ENCODE results near the gene SAMSN1. TPM values are rescaled to one million over a fixed set of nuclear protein-coding genes. Genes with fewer than 3 reads are reported as not detected.

Gene SAMSN1
- total and polyA plus RNA-seq, 9 of the 15 experiments (the other 6 are each of a cell fraction or from before 2014, with no cell fraction given) = 101 to 223 (median 159) TPM

DNA sequence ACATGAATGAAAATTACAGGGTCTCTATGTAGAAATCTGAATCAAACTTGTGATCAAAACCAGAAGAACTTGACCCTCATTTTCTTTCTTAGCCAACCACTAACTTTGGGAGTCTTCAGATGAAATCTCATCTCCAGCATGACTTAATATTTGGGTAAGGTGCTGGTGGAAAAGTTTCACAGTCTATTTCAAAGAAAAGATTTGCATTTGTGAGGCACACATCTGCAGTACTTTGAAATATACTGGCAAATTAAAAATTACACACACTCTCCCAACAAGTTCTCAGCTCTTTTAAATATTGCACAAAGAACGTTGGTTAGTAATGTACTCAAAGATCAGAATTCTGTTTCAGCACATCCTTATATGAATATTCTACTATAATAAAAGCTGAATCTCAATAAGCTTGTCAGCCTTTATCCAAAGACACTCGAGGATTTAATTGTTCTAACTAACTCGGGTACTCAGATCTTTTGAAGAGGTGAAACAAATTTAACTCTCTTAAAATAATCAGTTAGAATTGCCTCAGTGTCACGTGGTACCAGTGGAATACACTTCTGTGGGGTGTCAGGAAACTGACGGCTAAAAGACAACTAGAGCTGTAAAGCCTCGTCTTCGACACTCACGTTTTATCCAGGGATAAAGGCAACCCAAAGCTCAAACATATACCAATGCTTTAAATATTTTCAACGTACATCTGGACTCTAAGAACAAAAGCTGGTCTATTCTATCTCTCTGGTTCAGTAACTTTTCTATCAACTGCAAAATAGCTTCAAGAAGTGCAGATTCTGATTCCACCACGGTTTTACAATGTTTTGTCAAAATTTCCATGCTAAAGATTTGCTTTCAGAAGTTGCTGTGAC is 19.0 kb downstream of the SAMSN1 start (continued):
- TF ChIP-seq, protein P1, sequence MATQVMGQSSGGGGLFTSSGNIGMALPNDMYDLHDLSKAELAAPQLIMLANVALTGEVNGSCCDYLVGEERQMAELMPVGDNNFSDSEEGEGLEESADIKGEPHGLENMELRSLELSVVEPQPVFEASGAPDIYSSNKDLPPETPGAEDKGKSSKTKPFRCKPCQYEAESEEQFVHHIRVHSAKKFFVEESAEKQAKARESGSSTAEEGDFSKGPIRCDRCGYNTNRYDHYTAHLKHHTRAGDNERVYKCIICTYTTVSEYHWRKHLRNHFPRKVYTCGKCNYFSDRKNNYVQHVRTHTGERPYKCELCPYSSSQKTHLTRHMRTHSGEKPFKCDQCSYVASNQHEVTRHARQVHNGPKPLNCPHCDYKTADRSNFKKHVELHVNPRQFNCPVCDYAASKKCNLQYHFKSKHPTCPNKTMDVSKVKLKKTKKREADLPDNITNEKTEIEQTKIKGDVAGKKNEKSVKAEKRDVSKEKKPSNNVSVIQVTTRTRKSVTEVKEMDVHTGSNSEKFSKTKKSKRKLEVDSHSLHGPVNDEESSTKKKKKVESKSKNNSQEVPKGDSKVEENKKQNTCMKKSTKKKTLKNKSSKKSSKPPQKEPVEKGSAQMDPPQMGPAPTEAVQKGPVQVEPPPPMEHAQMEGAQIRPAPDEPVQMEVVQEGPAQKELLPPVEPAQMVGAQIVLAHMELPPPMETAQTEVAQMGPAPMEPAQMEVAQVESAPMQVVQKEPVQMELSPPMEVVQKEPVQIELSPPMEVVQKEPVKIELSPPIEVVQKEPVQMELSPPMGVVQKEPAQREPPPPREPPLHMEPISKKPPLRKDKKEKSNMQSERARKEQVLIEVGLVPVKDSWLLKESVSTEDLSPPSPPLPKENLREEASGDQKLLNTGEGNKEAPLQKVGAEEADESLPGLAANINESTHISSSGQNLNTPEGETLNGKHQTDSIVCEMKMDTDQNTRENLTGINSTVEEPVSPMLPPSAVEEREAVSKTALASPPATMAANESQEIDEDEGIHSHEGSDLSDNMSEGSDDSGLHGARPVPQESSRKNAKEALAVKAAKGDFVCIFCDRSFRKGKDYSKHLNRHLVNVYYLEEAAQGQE (IDR thresholded peaks at IDR 0.05; ENCODE audit: borderline replicate concordance) = peak; percentile 34; the same call in 1 of the 2 replicates
- TF ChIP-seq, protein P1 (CRISPR knock-in tag; IDR thresholded peaks at IDR 0.05; ENCODE audit: low read depth) = no peak
- TF ChIP-seq, protein P2, sequence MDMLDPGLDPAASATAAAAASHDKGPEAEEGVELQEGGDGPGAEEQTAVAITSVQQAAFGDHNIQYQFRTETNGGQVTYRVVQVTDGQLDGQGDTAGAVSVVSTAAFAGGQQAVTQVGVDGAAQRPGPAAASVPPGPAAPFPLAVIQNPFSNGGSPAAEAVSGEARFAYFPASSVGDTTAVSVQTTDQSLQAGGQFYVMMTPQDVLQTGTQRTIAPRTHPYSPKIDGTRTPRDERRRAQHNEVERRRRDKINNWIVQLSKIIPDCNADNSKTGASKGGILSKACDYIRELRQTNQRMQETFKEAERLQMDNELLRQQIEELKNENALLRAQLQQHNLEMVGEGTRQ (CRISPR knock-in tag; IDR thresholded peaks at IDR 0.05) = peak; percentile 83
- TF ChIP-seq CCAR2 (IDR thresholded peaks at IDR 0.05; ENCODE audit: low read depth, low read length) (no peak), GTF2E2 (tag; IDR thresholded peaks at IDR 0.05) (0 out of 2 replicates have a peak, but pooled peaks have one; percentile 17), L3MBTL2 (IDR thresholded peaks at IDR 0.05) (0 out of 2 replicates have a peak, but pooled peaks have one; percentile 51), NFRKB (IDR thresholded peaks at IDR 0.05; ENCODE audit: low read depth) (no peak)
- TF ChIP-seq, protein P3, sequence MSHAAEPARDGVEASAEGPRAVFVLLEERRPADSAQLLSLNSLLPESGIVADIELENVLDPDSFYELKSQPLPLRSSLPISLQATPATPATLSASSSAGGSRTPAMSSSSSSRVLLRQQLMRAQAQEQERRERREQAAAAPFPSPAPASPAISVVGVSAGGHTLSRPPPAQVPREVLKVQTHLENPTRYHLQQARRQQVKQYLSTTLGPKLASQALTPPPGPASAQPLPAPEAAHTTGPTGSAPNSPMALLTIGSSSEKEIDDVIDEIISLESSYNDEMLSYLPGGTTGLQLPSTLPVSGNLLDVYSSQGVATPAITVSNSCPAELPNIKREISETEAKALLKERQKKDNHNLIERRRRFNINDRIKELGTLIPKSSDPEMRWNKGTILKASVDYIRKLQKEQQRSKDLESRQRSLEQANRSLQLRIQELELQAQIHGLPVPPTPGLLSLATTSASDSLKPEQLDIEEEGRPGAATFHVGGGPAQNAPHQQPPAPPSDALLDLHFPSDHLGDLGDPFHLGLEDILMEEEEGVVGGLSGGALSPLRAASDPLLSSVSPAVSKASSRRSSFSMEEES (CRISPR knock-in tag; IDR thresholded peaks at IDR 0.05) = peak; percentile 97
- TF ChIP-seq, protein P4, sequence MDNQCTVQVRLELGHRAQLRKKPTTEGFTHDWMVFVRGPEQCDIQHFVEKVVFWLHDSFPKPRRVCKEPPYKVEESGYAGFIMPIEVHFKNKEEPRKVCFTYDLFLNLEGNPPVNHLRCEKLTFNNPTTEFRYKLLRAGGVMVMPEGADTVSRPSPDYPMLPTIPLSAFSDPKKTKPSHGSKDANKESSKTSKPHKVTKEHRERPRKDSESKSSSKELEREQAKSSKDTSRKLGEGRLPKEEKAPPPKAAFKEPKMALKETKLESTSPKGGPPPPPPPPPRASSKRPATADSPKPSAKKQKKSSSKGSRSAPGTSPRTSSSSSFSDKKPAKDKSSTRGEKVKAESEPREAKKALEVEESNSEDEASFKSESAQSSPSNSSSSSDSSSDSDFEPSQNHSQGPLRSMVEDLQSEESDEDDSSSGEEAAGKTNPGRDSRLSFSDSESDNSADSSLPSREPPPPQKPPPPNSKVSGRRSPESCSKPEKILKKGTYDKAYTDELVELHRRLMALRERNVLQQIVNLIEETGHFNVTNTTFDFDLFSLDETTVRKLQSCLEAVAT (IDR thresholded peaks at IDR 0.05) = peak; percentile 58 to 60; a peak in 2 of 4 replicates

All from K562 (cell line).